ENCODE data around the gene TMEM89. TPM values are rescaled to one million over a fixed set of nuclear protein-coding genes. Genes with fewer than 3 reads are reported as not detected.

The TMEM89 gene
- total RNA-seq, 4 donors from 2014 or later, result not detected

DNA sequence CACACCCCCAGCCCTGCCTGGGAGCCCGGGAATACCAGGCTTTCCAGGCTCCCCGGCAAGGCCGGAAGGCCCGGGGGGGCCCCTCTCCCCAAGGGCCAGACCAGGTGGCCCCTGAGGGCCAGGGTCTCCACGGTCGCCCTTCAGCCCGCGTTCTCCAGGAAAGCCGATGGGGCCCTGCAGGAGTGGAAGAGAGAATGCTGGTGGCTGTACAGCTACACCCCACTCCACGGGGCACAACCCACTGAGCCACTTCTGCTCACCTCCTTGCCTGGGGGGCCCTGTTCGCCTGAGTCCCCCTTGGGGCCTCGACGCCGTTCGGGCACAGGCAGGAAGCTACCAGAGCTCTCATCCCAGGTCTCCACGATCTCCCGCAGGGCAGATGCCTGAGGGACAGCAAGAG, 46.2 kb downstream of the TMEM89 start:
- DNase-seq (ENCODE audit: low spot score) (no peak), ATAC-seq (ENCODE audit: low FRiP score) (no peak)
- no peak for TF ChIP-seq CTCF (IDR thresholded peaks at IDR 0.05)

DNA sequence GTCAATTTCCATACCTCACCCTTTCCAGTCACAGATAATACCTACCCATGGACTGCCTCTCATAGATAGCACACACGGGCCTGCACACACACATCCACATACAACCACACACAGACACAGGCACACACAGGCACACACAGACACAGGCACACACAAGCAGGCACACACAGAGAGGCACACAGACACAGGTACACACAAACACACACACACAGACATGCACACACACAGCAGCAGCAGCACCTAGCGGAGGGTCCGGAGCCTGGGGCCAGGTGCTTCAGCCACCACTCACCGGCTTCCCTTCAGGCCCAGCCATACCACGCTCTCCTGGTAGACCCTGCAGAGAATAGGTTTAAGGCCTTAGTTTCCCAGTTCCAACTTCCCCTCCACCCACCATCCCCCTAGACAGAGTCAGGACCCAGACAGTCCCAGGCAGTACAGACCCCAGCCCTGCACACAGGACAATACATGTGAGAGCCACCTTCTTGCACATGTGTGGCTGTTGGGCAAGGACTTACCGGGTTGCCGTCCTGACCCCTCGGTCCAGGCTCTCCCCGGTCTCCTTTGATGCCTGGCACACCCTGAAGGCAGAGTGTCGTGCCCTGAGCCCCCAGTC, 47.5 kb downstream of the TMEM89 start:
- ATAC-seq (ENCODE audit: low FRiP score) (no peak), DNase-seq (ENCODE audit: low spot score) (no peak)
- no peak for TF ChIP-seq CTCF (IDR thresholded peaks at IDR 0.05)

- ATAC-seq (ENCODE audit: low FRiP score), result no peak
- TF ChIP-seq CTCF (IDR thresholded peaks at IDR 0.05), result no peak
- no peak for DNase-seq (ENCODE audit: low spot score)
Observed at GRCh38 chr3:48572517-48572916, 49.1 kb downstream of the TMEM89 start.

DNA sequence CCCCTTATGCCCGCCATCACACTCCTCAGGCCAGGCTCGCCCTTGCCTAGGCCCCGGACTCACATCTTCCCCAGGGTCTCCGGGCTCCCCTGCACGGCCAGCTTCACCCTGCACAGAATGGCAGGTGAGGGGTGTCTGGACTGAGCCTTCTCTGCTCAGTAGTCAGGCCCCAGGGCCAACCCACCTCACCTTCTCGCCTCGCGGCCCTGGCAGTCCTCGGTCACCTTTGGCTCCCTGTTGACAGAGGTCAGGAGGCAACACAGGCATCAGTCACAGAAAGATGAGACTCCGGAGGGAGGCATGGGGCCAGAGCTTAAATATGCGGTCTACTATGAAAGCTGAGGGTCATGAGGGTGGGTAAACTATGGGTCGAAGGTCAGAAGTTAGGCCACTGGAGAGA, 49.6 kb downstream of the TMEM89 start:
- ATAC-seq (ENCODE audit: low FRiP score) (no peak), DNase-seq (ENCODE audit: low spot score) (no peak)
- no peak for TF ChIP-seq CTCF (IDR thresholded peaks at IDR 0.05)

Other genes with a start within 250 kb of the TMEM89 start
- gene FBXW12, start 249.6 kb downstream of the TMEM89 start, total RNA-seq, result not detected
- 10 to 100 TPM; 66.7 to 91.3 (median 77.1) TPM for gene PLXNB1, start 191.7 kb downstream of the TMEM89 start, total RNA-seq
- gene CCDC51, start 181.7 kb downstream of the TMEM89 start, total RNA-seq, result 10 to 100 TPM; 11.6 to 15.1 (median 13.6) TPM
- gene TMA7, start 181.5 kb downstream of the TMEM89 start, total RNA-seq, result 100 to 1,000 TPM; 239 to 266 (median 255) TPM
- gene ATRIP, start 175.0 kb downstream of the TMEM89 start, total RNA-seq, result 1 to 10 TPM; 4.0 to 6.5 (median 5.5) TPM
- gene SHISA5, start 117.6 kb downstream of the TMEM89 start, total RNA-seq, result 100 to 1,000 TPM in 3 of 4 donors, 10 to 100 TPM in 1; 99.5 to 120 (median 118) TPM
- 10 to 100 TPM in 1 of 4 donors, 1 to 10 TPM in 3; 1.9 to 16.2 (median 3.2) TPM for gene PFKFB4, start 65.0 kb downstream of the TMEM89 start, total RNA-seq
- under 1 TPM in 1 of 4 donors, not detected in 3; 0.28 TPM for gene UCN2, start 58.0 kb downstream of the TMEM89 start, total RNA-seq
- gene COL7A1, start 26.4 kb downstream of the TMEM89 start, total RNA-seq, result 1 to 10 TPM in 3 of 4 donors, under 1 TPM in 1; 0.31 to 2.2 (median 1.9) TPM
- 100 to 1,000 TPM; 207 to 282 (median 254) TPM for gene UQCRC1, start 12.1 kb downstream of the TMEM89 start, total RNA-seq
- gene SLC26A6, start 13.7 kb upstream of the TMEM89 start, total RNA-seq, result 10 to 100 TPM in 3 of 4 donors, 1 to 10 TPM in 1; 9.9 to 17.8 (median 14.6) TPM
- 1 to 10 TPM in 2 of 4 donors, under 1 TPM in 2; 0.48 to 2.2 (median 1.1) TPM for gene CELSR3, start 41.1 kb upstream of the TMEM89 start, total RNA-seq
- gene NCKIPSD, start 64.1 kb upstream of the TMEM89 start, total RNA-seq, result 10 to 100 TPM; 18.9 to 60.2 (median 39.9) TPM
- gene IP6K2, start 95.5 kb upstream of the TMEM89 start, total RNA-seq, result 10 to 100 TPM; 35.8 to 77.9 (median 73.3) TPM
- 10 to 100 TPM; 28.4 to 35.1 (median 32.0) TPM for gene PRKAR2A, start 226.1 kb upstream of the TMEM89 start, total RNA-seq